Breast epithelium (tissue), 3 donors: Measurements from ENCODE around the gene ALK.

Experiments
- POLR2A ChIP-seq: fragments of 450-650 bp; IDR thresholded peaks from one replicate; pipeline ENCODE4 v1.6.1; 2016; ENCODE audit warnings: antibody characterized with exemption, mild to moderate bottlenecking, moderate library complexity
- POLR2AphosphoS5 ChIP-seq, 3 donors: sonication (generic); formaldehyde crosslinking; IDR thresholded peaks; one replicate each; pipeline ENCODE4 v1.6.1; 2017; ENCODE audit warnings: antibody characterized with exemption in 3 of 3
- TF ChIP-seq, protein P1 (sequence below), 3 donors: fragments of 450-650 bp; IDR thresholded peaks; one replicate each; pipeline ENCODE4 v1.5.1; 2016 to 2017; ENCODE audit warnings: antibody characterized with exemption in 3 of 3, mild to moderate bottlenecking in 3 of 3, moderate library complexity in 3 of 3

- TF ChIP-seq POLR2A, result no peak
- TF ChIP-seq, protein P1, sequence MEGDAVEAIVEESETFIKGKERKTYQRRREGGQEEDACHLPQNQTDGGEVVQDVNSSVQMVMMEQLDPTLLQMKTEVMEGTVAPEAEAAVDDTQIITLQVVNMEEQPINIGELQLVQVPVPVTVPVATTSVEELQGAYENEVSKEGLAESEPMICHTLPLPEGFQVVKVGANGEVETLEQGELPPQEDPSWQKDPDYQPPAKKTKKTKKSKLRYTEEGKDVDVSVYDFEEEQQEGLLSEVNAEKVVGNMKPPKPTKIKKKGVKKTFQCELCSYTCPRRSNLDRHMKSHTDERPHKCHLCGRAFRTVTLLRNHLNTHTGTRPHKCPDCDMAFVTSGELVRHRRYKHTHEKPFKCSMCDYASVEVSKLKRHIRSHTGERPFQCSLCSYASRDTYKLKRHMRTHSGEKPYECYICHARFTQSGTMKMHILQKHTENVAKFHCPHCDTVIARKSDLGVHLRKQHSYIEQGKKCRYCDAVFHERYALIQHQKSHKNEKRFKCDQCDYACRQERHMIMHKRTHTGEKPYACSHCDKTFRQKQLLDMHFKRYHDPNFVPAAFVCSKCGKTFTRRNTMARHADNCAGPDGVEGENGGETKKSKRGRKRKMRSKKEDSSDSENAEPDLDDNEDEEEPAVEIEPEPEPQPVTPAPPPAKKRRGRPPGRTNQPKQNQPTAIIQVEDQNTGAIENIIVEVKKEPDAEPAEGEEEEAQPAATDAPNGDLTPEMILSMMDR (IDR thresholded peaks at IDR 0.05), result no peak
- no peak for TF ChIP-seq POLR2AphosphoS5 (IDR thresholded peaks at IDR 0.05)
These were observed 224.2 kb downstream of the ALK start for GRCh38 chr2:29697181-29697580.
